DOHH2 (cell line): ENCODE data around the gene CXCR1.
A peak's percentile ranks its signal among the peaks of the same experiment; 100 is the strongest.

Experiments used
- H3F3A ChIP-seq: fragments of 200-600 bp; sonication (generic), shearing (Covaris generic); 2 replicates; pipeline ENCODE4 v1.6.0; 2016; ENCODE audit warnings: antibody characterized with exemption, mild to moderate bottlenecking; ENCODE audit not compliant: control insufficient read depth, insufficient read depth
- H3K27ac ChIP-seq: fragments of 200-600 bp; sonication (generic); 2 replicates; pipeline ENCODE4 v1.5.1; 2014; ENCODE audit warnings: low read depth, mild to moderate bottlenecking, low read length, moderate library complexity
- H3K27me3 ChIP-seq: fragments of 200-600 bp; sonication (generic); 2 replicates; pipeline ENCODE4 v1.6.1; 2014; ENCODE audit warnings: mild to moderate bottlenecking, low read length, mixed read lengths; ENCODE audit not compliant: control insufficient read depth
- H3K36me3 ChIP-seq: fragments of 200-600 bp; sonication (generic); 2 replicates; pipeline ENCODE4 v1.6.1; 2014; ENCODE audit warnings: mild to moderate bottlenecking, low read length, moderate library complexity, mixed read lengths; ENCODE audit not compliant: control insufficient read depth
- H3K4me1 ChIP-seq: fragments of 200-600 bp; sonication (generic); 2 replicates; pipeline ENCODE4 v1.6.1; 2014; ENCODE audit warnings: mild to moderate bottlenecking, low read length, mixed read lengths; ENCODE audit not compliant: control insufficient read depth
- H3K4me2 ChIP-seq: fragments of 200-600 bp; sonication (generic); 2 replicates; pipeline ENCODE4 v1.6.0; 2014; ENCODE audit warnings: mild to moderate bottlenecking, low read length, moderate library complexity
- H3K4me3 ChIP-seq: fragments of 200-600 bp; sonication (generic); 2 replicates; pipeline ENCODE4 v1.5.1; 2014; ENCODE audit warnings: mild to moderate bottlenecking, low read length, mixed read lengths
- H3K79me2 ChIP-seq: fragments of 200-600 bp; sonication (generic); 2 replicates; pipeline ENCODE4 v1.6.1; 2014; ENCODE audit warnings: mild to moderate bottlenecking, low read length, mixed read lengths; ENCODE audit not compliant: control insufficient read depth
- H3K9me2 ChIP-seq: fragments of 200-600 bp; sonication (generic); replicated peaks from 2 replicates; pipeline ENCODE4 v1.6.1; 2014; ENCODE audit warnings: mild to moderate bottlenecking, low read length, mixed read lengths; ENCODE audit not compliant: control insufficient read depth
- H3K9me3 ChIP-seq: fragments of 200-600 bp; sonication (generic); 2 replicates; pipeline ENCODE4 v1.6.1; 2014; ENCODE audit warnings: antibody characterized with exemption, low read length, mixed read lengths; ENCODE audit not compliant: control insufficient read depth, insufficient read depth
- H4K20me1 ChIP-seq: fragments of 200-600 bp; sonication (generic); 2 replicates; pipeline ENCODE4 v1.6.0; 2014; ENCODE audit warnings: low read depth, mild to moderate bottlenecking, antibody characterized with exemption, low read length, moderate library complexity; ENCODE audit not compliant: control insufficient read depth, insufficient read depth
- CTCF ChIP-seq: fragments of 200-600 bp; sonication (generic); IDR thresholded peaks from one replicate; pipeline ENCODE4 v1.5.1; 2014; ENCODE audit warnings: antibody characterized with exemption, mild to moderate bottlenecking, low read depth, low read length; ENCODE audit not compliant: poor library complexity, severe bottlenecking
- EZH2phosphoT487 ChIP-seq: fragments of 200-600 bp; sonication (generic); IDR thresholded peaks from 2 replicates; pipeline ENCODE4 v1.6.1; 2017; ENCODE audit warnings: borderline replicate concordance, mild to moderate bottlenecking, antibody characterized with exemption, low read length, moderate library complexity, mixed read lengths

Gene CXCR1

GRCh38 chr2:218166791-218167190 is at the start of gene CXCR1:
TSS of gene CXCR1 (minus strand) at chr2:218166962. CDS start at chr2:218165211, 1,751 bp downstream.
- Histone ChIP-seq H3K27ac (no peak within 1 kb of the TSS), H3K27me3 (peaks cover 20% of the 10 kb centered on the region), H3K79me2 (no peaks in the 10 kb centered on the region), H3K4me3 (no peak within 1 kb of the TSS), H3K4me2 (no peak within 1 kb of the TSS), H3K36me3 (no peaks in the 10 kb centered on the region), H4K20me1 (no peaks in the 10 kb centered on the region), H3F3A (no peaks in the 10 kb centered on the region), H3K9me2 (no peaks in the 10 kb centered on the region), H3K4me1 (peaks cover 18% of the 10 kb centered on the region), H3K9me3 (no peaks in the 10 kb centered on the region)
- TF ChIP-seq CTCF (peak; percentile 31), EZH2phosphoT487 (no peak)

GRCh38 chr2:218216336-218216673 is 49.5 kb upstream of the CXCR1 start:
- peak overlapping the region; percentile 25; the same call in 1 of the 2 replicates for H3K27ac ChIP-seq
- peaks cover 16% of the 10 kb centered on the region for H3F3A ChIP-seq
- peaks cover 1% of the 10 kb centered on the region; the same call in 1 of the 2 replicates for H3K27me3 ChIP-seq
- TF ChIP-seq EZH2phosphoT487: no peak
- no peak for TF ChIP-seq CTCF
- H3K4me2 ChIP-seq: peak overlapping the region; percentile 59
- H3K4me3 ChIP-seq: peak overlapping the region; percentile 77
- no peaks in the 10 kb centered on the region for H3K9me3 ChIP-seq
- no peaks in the 10 kb centered on the region for H3K9me2 ChIP-seq
- peaks cover 38% of the 10 kb centered on the region for H3K4me1 ChIP-seq
- peaks cover 17% of the 10 kb centered on the region for H4K20me1 ChIP-seq
- H3K36me3 ChIP-seq: peaks cover 36% of the 10 kb centered on the region
- peaks cover 45% of the 10 kb centered on the region for H3K79me2 ChIP-seq

GRCh38 chr2:218214116-218214515 is 47.4 kb upstream of the CXCR1 start:
- H3K79me2 ChIP-seq: peaks cover 23% of the 10 kb centered on the region
- no peak overlapping the region for H3K27ac ChIP-seq
- no peak overlapping the region for H3K4me3 ChIP-seq
- 0 out of 2 replicates have a peak, but pooled peaks cover 3% of the 10 kb centered on the region for H3K9me3 ChIP-seq
- H3K4me2 ChIP-seq: no peak overlapping the region
- H3K27me3 ChIP-seq: peaks cover 7% of the 10 kb centered on the region
- TF ChIP-seq CTCF (no peak), EZH2phosphoT487 (no peak)
- peaks cover 16% of the 10 kb centered on the region for H3K4me1 ChIP-seq
- H3K36me3 ChIP-seq: peaks cover 14% of the 10 kb centered on the region
- peaks cover 15% of the 10 kb centered on the region for H3F3A ChIP-seq
- H4K20me1 ChIP-seq: no peaks in the 10 kb centered on the region
- no peaks in the 10 kb centered on the region for H3K9me2 ChIP-seq

GRCh38 chr2:218209078-218209477 is 42.3 kb upstream of the CXCR1 start:
- no peak overlapping the region for H3K4me2 ChIP-seq

More at GRCh38 chr2:218209078-218209477, 42.3 kb upstream of the CXCR1 start:
- 0 out of 2 replicates have a peak, but pooled peaks cover 3% of the 10 kb centered on the region for H3K9me3 ChIP-seq
- no peak overlapping the region for H3K4me3 ChIP-seq
- H3K4me1 ChIP-seq: no peaks in the 10 kb centered on the region
- H3K79me2 ChIP-seq: no peaks in the 10 kb centered on the region
- H4K20me1 ChIP-seq: no peaks in the 10 kb centered on the region
- TF ChIP-seq EZH2phosphoT487 (no peak), CTCF (no peak)
- H3K27ac ChIP-seq: no peak overlapping the region
- H3K36me3 ChIP-seq: no peaks in the 10 kb centered on the region
- H3F3A ChIP-seq: no peaks in the 10 kb centered on the region
- H3K9me2 ChIP-seq: no peaks in the 10 kb centered on the region
- H3K27me3 ChIP-seq: peaks cover 11% of the 10 kb centered on the region
